H1 (cell line): ENCODE results near the gene PSME2. TPM values are rescaled to one million over a fixed set of nuclear protein-coding genes. Genes with fewer than 3 reads are reported as not detected.
A peak's percentile ranks its signal among the peaks of the same experiment; 100 is the strongest.

Experiments used
- ATF2 ChIP-seq: IDR thresholded peaks from 2 replicates; pipeline ENCODE4 v1.6.1; 2012; ENCODE audit warnings: low read length, inconsistent platforms
- BCL11A ChIP-seq, 2 experiments: IDR thresholded peaks; one replicate each; pipeline ENCODE4 v1.6.1; 2011; ENCODE audit warnings: low read depth in 2 of 2, low read length in 2 of 2, mild to moderate bottlenecking in 2 of 2
- BRCA1 ChIP-seq: IDR thresholded peaks from 2 replicates; pipeline ENCODE4 v1.6.1; 2012; ENCODE audit warnings: low read depth, low read length, improper control_type of control experiment
- CBX5 ChIP-seq: fragments of 300-800, 300-1000 bp; sonication (generic); IDR thresholded peaks from 2 replicates; pipeline ENCODE4 v1.7.1; 2016; ENCODE audit warnings: antibody characterized with exemption, low read length, low read depth
- CEBPB ChIP-seq: IDR thresholded peaks from 2 replicates; pipeline ENCODE4 v1.6.1; 2012; ENCODE audit warnings: low read depth, low read length
- CHD1 ChIP-seq: IDR thresholded peaks from 2 replicates; pipeline ENCODE4 v1.6.1; 2012; ENCODE audit warnings: low read depth, low read length, improper control_type of control experiment
- CHD2 ChIP-seq: IDR thresholded peaks from 2 replicates; pipeline ENCODE4 v1.6.1; 2012; ENCODE audit warnings: low read length, improper control_type of control experiment
- EP300 ChIP-seq, 2 experiments: IDR thresholded peaks; 1 replicate in 1 of 2; 2 replicates in 1 of 2; pipeline ENCODE4 v1.6.1; 2011 to 2012; ENCODE audit warnings: low read depth in 2 of 2, low read length in 2 of 2, mild to moderate bottlenecking in 2 of 2, borderline replicate concordance in 1 of 2, inconsistent platforms in 1 of 2, moderate library complexity in 1 of 2
- HDAC2 ChIP-seq, 2 experiments: fragments of 300-600 bp in 1 of 2; sonication (generic) in 1 of 2; IDR thresholded peaks; 2 replicates each; pipeline ENCODE4 v1.6.1; 2011 to 2012; ENCODE audit warnings: low read depth in 2 of 2, low read length in 2 of 2, mild to moderate bottlenecking in 2 of 2, moderate library complexity in 2 of 2, borderline replicate concordance in 1 of 2, inconsistent platforms in 1 of 2
- HDAC6 ChIP-seq: IDR thresholded peaks from one replicate; pipeline ENCODE4 v1.7.1; 2012; ENCODE audit warnings: low read depth, mild to moderate bottlenecking, inconsistent platforms, low read length, moderate library complexity
- POLR2A ChIP-seq, 2 experiments: IDR thresholded peaks; 1 replicate in 1 of 2; 2 replicates in 1 of 2; pipeline ENCODE4 v1.6.1; 2011; ENCODE audit warnings: low read depth in 2 of 2, low read length in 2 of 2, mild to moderate bottlenecking in 2 of 2; ENCODE audit errors: control extremely low read depth in 1 of 2
- RBBP5 ChIP-seq: IDR thresholded peaks from 2 replicates; pipeline ENCODE4 v1.7.1; 2012; ENCODE audit warnings: low read depth, mild to moderate bottlenecking, inconsistent platforms, low read length, moderate library complexity, borderline replicate concordance
- RXRA ChIP-seq: IDR thresholded peaks from 2 replicates; pipeline ENCODE4 v1.6.1; 2011; ENCODE audit warnings: low read depth, mild to moderate bottlenecking, low read length, moderate library complexity; ENCODE audit not compliant: insufficient read depth
- SIX5 ChIP-seq: IDR thresholded peaks from 2 replicates; pipeline ENCODE4 v1.6.1; 2011; ENCODE audit warnings: mild to moderate bottlenecking, low read depth, low read length
- SP1 ChIP-seq: IDR thresholded peaks from 2 replicates; pipeline ENCODE4 v1.6.1; 2011; ENCODE audit warnings: low read depth, low read length
- SP2 ChIP-seq: IDR thresholded peaks from 2 replicates; pipeline ENCODE4 v1.6.1; 2012; ENCODE audit warnings: mild to moderate bottlenecking, low read length, inconsistent platforms
- SP4 ChIP-seq: IDR thresholded peaks from 2 replicates; pipeline ENCODE4 v1.6.1; 2012; ENCODE audit warnings: low read length, inconsistent platforms
- SRF ChIP-seq: IDR thresholded peaks from 2 replicates; pipeline ENCODE4 v1.6.1; 2011; ENCODE audit warnings: mild to moderate bottlenecking, low read depth, low read length, moderate library complexity
- TBP ChIP-seq: IDR thresholded peaks from 2 replicates; pipeline ENCODE4 v1.6.1; 2011; ENCODE audit warnings: low read depth, low read length, improper control_type of control experiment
- YY1 ChIP-seq: IDR thresholded peaks from 2 replicates; pipeline ENCODE4 v1.6.1; 2011; ENCODE audit warnings: low read depth, mild to moderate bottlenecking, low read length
- ZNF274 ChIP-seq: IDR thresholded peaks from 2 replicates; pipeline ENCODE4 v1.7.0; 2012; ENCODE audit warnings: low read length, borderline replicate concordance; ENCODE audit errors: extremely low read depth
- polyA plus RNA-seq, 7 experiments: library from polyadenylated mRNA; depleted of rRNA in 3 of 7; stranded (reverse) in 5 of 7; unstranded in 2 of 7; fragments of >200 nt in 5 of 7; fragments of 200-250 nt in 2 of 7; gene quantifications; 1 replicate in 5 of 7; 2 replicates in 1 of 7; 4 replicates in 1 of 7; pipeline versions ENCODE4 v1.2.1 to v1.2.3, GENCODE V29; 2011 to 2013; ENCODE audit warnings: missing spikeins in 2 of 7, mixed read lengths in 2 of 7
- total RNA-seq: library from RNA; stranded (reverse); fragmentation: NEBNext Ultra II Directional; extraction: Animal tissue kit (Norgen Biotek cat#: 25700); gene quantifications from 2 replicates; pipeline ENCODE4 v1.2.1, GENCODE V29; 2021
- TF ChIP-seq, protein P1 (sequence below): IDR thresholded peaks from 2 replicates; pipeline ENCODE4 v1.6.1; 2011; ENCODE audit warnings: low read length, improper control_type of control experiment

PSME2 gene
- total and polyA plus RNA-seq, 2 of the 8 experiments (the other 6 are each of a cell fraction or from before 2014, with no cell fraction given): 71.8 to 111 TPM

- TF ChIP-seq RBBP5 (peak; percentile 54; the same call in 1 of the 2 replicates), ATF2 (peak; percentile 95), SP1 (peak; percentile 97), ZNF274 (no peak), HDAC6 (no peak), RXRA (no peak), SIX5 (no peak), YY1 (no peak), SP4 (peak; percentile 74; the same call in 1 of the 2 replicates), BRCA1 (no peak), EP300 (IDR thresholded peaks at IDR 0.05; ENCODE audit: borderline replicate concordance in 1 of 2, low read depth in 2 of 2, low read length in 2 of 2) (no peak), SRF (peak; percentile 36; the same call in 1 of the 2 replicates), SP2 (peak; percentile 52; the same call in 1 of the 2 replicates), HDAC2 (IDR thresholded peaks at IDR 0.05; ENCODE audit: borderline replicate concordance in 1 of 2, low read depth in 2 of 2, low read length in 2 of 2) (no peak; a peak in 1 of 4 replicates), CHD2 (peak; percentile 72), CBX5 (no peak), POLR2A (IDR thresholded peaks at IDR 0.05; ENCODE audit: control extremely low read depth in 1 of 2, low read depth in 2 of 2, low read length in 2 of 2) (peak; percentile 81 to 84), TBP (peak; percentile 89), CEBPB (0 out of 2 replicates have a peak, but pooled peaks have one; percentile 24), BCL11A (IDR thresholded peaks at IDR 0.05; ENCODE audit: low read depth in 2 of 2, low read length in 2 of 2) (no peak), CHD1 (no peak)
- TF ChIP-seq, protein P1, sequence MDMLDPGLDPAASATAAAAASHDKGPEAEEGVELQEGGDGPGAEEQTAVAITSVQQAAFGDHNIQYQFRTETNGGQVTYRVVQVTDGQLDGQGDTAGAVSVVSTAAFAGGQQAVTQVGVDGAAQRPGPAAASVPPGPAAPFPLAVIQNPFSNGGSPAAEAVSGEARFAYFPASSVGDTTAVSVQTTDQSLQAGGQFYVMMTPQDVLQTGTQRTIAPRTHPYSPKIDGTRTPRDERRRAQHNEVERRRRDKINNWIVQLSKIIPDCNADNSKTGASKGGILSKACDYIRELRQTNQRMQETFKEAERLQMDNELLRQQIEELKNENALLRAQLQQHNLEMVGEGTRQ: peak; percentile 76
These were observed 5.1 kb downstream of the PSME2 start, which contains the start of gene EMC9 (continued) for GRCh38 chr14:24141097-24141880.
